Gastrocnemius medialis (tissue), 4 donors: ENCODE measurements around the gene ROGDI.

Source experiments
- CTCF ChIP-seq, 5 experiments: fragments of 450-650 bp in 3 of 5; fragments of 200-600 bp in 2 of 5; sonication (generic) in 2 of 5; IDR thresholded peaks in 4 of 5; conservative IDR thresholded peaks in 1 of 5; 1 replicate in 4 of 5; 2 replicates in 1 of 5; pipeline ENCODE4 v1.5.1; 2016 to 2019; ENCODE audit warnings: antibody characterized with exemption in 5 of 5, mild to moderate bottlenecking in 3 of 5, moderate library complexity in 3 of 5
- POLR2A ChIP-seq, 2 donors: fragments of 450-650 bp; IDR thresholded peaks; one replicate each; pipeline ENCODE4 v1.6.1; 2017; ENCODE audit warnings: antibody characterized with exemption in 2 of 2, mild to moderate bottlenecking in 2 of 2, moderate library complexity in 2 of 2

GRCh38 chr16:4795181-4795827, 7.1 kb downstream of the ROGDI start, which contains the start of gene SMIM22:
- TF ChIP-seq CTCF (IDR thresholded peaks at IDR 0.05 in 4 of 5, conservative IDR thresholded peaks at IDR 0.05 in 1 of 5): no peak
- no peak for TF ChIP-seq POLR2A (IDR thresholded peaks at IDR 0.05)
